HPDE6-E6E7 (cell line): ENCODE data around the gene SYTL2.
"Not testable (repeated sequence)": the region's sequence is repeated elsewhere in the genome, so short reads cannot be mapped to it uniquely, and the experiment has no call there.

Experiments used
- DNase-seq: peaks from one replicate; pipeline ENCODE4 v3.0.0; 2011; ENCODE audit warnings: missing footprints; ENCODE audit errors: extremely low spot score

SYTL2 gene, protein sequence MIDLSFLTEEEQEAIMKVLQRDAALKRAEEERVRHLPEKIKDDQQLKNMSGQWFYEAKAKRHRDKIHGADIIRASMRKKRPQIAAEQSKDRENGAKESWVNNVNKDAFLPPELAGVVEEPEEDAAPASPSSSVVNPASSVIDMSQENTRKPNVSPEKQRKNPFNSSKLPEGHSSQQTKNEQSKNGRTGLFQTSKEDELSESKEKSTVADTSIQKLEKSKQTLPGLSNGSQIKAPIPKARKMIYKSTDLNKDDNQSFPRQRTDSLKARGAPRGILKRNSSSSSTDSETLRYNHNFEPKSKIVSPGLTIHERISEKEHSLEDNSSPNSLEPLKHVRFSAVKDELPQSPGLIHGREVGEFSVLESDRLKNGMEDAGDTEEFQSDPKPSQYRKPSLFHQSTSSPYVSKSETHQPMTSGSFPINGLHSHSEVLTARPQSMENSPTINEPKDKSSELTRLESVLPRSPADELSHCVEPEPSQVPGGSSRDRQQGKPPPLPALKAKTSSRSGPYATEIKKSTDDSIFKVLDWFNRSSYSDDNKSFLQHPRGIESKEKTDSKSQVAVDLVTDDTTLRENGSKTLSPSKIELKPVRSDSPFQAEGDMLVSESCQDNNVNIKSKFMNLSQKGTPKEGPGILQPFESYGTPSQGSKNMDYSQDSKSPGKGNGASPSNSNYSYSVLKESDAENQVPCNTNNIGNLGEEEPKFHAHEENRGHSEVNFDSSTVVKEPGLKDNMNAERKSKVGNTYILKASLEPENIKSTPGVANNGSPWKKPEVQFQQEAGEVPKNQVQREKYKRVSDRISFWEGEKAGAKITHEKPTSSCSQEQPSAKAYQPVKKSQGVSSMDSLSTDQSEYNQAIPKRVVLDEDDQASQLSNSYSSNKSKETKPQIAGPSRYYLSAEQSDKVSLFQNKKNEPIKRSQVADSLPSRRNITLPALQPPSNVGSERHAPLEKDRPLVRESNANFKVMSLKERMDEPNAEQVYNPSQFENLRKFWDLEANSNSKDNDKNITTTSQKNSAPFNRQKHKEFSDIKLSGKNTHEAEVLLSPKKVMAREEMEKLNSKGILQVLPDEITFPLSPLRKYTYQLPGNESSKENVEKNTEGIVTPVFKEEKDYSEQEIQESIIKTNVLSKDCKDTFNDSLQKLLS (N-terminal part only)

DNA sequence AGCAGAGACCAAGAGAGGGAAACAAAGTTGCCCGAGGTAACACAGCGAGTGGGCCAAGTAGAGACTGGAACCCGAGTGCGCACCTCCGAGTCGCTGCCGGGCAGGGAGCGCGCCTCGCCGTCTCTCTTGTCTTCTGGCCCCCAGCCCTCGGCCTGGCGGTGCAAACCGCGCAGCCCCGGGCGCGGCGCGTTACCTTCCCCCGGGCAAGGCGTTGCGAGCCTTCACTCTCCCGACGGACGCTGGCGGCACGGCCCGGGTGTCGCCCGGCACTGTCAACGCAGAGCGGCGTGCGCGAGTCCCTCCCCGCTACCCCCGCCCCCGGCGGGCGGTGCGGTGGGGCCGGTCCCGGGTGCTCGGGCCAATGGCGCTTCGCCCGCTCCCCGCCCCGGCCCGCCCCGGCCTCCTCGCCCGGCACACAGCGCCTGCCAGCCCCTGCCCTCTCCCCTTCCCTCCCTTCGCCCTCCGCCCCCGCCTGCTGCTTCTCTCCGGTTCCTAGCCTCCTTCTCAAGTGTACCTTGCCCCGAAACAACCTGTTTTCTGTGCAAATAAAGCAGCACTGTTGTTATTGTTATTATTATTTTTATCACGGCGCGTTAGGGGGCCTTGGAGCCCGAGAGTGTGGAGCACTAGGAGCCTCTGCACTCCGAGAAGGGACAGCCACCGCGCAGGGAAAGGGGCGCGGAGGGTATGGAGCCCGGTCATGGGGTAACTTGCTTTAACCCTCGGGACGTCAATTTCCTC lies at the start of gene SYTL2:
TSS of gene SYTL2 (minus strand) at position 271 of the 741 bp plus-strand sequence. CDS start 53,416 bp downstream, outside the sequence.
- peak; percentile 60 for DNase-seq

DNA sequence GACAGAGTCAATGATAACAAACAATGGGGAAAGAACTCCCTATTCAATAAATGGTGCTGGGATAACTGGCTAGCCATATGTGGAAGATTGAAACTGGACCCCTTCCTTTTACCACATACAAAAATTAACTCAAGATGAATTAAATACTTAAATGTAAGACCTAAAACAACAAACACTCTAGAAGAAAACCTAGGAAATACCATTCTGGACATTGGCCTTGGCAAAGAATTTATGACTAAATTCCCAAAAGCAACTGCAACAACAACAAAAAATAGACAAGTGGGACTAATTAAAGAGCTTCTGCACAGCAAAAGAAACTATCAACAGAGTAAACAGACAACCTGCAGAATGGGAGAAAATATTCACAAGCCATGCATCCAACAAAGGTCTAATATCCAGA lies 48.6 kb upstream of the SYTL2 start:
- DNase-seq, result not testable (repeated sequence)

DNA sequence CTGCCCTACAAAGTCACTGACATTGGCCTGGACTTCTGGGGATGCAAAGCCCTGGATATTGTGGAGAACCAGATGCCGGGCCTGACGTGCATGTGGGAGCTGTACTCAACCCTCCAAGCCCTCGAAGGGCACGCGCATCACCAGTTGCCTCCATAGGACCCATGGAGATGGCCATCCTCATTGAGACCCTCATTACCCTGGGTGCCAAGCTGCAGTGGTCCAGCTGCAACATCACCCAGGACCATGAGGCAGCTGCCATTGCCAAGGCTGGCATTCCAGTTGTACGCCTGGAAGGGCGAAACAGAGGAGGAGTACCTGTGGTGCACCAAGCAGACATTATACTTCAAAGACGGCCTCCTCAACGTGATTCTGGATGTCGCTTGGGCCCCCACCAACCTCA lies 46.2 kb upstream of the SYTL2 start:
- no peak for DNase-seq

DNA sequence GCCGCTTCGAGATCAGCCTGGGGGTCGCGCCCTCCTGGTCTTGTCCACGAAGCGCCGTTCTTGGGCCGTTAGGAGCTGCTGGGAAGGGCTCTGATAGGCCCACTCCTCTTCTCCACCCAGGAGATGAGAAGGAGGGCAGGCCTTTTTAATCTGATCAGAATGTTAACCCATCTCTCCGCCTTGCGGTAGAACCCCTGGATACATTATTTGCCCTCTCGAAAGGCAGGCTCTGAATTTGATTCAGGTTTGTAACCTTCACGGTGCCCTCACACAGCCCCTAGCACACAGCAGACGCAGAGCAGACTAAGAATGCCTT lies 44.4 kb upstream of the SYTL2 start, which contains the start of gene CCDC83:
TSS of gene CCDC83 (plus strand) at position 43 of the 316 bp plus-strand sequence. CDS start 9,741 bp downstream, outside the sequence.
- no peak for DNase-seq

DNA sequence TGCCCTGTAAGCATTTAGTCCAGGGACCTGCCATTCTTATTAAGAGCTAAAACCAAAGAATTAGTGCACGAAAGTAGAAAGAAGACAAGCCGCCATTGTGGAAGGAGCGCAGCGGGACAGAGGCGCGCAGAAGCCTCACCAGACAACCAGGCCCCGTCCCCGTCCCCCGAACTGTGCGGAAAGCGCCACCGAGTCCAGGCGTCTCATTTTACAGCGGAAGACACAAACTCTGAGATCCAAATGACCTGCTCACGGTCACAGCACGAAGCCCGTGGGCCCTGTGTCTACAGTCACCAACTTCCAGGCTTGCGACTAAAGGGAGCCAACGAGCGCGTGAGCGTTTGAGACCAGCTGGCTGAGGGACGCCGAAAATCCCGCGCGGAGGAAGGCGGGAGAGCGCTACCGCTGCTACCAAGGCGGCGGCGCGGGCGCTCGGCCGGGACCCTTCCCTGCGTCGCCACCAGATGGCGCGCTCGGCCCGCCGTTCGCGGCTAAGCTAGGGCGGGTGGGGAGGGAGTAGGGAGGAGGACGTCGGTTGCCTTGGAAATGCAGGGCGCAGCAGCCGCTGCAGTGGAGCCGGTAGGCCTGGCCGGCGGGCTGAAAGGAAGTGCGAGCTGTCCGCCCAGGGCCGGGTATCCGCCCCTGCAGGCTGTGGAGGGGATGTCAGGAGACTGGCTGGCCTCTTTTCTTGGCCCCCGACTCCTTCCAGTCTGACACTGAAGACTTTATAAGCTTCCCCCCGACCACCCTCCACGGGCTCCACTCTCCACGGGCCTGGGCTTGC lies 43.8 kb upstream of the SYTL2 start:
- peak; percentile 87 for DNase-seq

DNA sequence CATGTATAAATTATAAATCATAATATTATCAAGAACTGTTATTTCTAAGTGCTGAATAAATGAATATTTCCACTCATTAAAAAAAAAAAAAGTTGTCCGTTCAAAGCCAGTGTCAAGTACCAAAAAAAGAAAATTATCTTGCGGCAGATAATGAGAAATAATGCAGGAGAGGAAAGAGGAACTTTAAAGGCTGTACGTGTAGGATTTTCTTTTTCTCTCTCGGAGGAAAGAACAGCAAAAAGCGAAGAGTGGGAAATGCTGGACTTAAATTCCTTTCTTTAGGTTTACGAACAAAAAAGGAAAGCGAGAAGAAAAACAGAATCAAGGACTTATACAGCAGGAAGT lies 43.2 kb upstream of the SYTL2 start:
- DNase-seq, result no peak

DNA sequence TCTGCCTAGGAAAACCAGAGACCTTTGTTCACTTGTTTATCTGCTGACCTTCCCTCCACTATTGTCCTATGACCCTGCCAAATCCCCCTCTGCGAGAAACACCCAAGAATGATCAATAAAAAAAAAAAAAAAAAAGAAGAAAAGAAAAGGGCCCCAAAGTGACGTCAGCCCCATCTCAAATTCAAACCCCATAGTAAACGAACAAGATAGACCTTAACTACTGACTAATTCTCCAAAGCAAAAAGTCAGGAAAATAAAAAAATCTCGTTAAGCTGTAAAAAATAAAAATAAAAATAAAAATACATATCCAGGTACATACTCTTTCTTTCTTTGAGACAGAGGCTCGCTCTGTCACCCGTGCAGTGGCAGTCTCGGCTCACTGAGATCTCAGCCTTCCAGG lies 42.6 kb upstream of the SYTL2 start:
- not testable (repeated sequence) for DNase-seq

DNA sequence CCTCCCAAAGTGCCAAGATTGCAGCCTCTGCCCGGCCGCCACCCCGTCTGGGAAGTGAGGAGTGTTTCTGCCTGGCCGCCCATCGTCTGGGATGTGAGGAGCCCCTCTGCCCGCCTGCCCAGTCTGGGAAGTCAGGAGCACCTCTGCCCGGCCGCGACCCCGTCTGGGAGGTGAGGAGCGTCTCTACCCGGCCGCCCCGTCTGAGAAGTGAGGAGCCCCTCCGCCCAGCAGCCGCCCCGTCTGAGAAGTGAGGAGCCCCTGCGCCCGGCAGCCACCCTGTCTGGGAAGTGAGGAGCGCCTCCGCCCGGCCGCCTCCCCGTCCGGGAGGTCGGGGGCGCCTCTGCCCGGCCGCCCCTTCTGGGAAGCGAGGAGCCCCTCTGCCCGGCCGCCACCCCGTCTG lies 41.8 kb upstream of the SYTL2 start:
- not testable (repeated sequence) for DNase-seq

DNA sequence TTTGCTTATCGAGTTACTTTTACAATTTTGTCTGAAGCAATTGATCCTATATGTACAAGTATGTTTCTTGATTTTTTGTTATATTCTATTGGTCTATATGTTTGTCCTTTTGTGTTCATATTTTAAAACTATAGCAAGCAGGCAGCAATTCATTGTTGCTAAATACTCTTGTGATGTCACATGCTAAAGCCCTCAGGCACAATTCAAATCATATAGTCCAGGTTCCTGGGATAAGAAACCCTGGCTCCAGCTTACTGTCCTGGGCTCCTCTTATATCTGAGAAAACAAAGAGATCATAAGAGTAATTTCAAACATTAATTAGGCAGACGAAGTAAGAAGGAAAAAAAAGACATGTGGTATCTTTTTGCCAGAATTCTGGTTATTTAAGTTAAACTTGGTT lies 37.6 kb upstream of the SYTL2 start:
- no peak for DNase-seq

DNA sequence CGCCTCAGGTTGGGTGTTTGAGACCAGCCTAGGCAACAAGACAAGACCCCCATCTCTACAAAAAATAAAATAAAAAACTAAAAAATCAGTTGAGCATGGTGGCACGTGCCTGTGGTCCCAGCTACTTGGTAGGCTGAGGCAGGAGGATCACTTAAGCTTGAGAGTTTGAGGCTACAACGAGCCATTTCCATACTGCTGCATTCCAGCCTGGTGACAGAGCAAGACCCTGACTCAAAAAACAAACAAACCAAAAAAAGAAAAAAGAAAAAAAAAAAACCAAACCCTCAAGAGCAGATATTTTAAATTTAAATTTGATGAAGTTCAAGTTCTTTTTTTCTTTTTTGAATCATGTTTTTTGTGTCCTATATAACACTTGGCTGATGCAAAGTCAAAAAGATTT lies 37.1 kb upstream of the SYTL2 start:
- DNase-seq, result no peak

DNA sequence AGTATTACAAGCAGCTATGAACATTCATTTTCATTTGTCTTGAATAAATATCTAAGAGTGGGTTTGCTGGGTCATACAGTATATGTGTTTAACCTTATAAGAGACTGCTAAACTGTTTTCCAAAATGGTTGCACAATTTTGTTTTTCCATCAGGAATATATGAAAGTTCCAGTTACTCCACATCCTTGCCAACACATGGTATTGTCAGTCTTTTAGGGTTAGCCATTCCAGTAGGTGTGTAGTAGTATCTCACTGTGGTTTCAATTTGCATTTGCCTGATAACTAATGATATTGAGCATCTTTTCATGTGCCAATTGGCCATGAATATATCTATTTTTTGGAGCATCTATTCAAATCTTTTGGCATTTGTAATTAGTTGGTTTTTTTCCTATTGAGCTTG lies 36.5 kb upstream of the SYTL2 start:
- no peak for DNase-seq

DNA sequence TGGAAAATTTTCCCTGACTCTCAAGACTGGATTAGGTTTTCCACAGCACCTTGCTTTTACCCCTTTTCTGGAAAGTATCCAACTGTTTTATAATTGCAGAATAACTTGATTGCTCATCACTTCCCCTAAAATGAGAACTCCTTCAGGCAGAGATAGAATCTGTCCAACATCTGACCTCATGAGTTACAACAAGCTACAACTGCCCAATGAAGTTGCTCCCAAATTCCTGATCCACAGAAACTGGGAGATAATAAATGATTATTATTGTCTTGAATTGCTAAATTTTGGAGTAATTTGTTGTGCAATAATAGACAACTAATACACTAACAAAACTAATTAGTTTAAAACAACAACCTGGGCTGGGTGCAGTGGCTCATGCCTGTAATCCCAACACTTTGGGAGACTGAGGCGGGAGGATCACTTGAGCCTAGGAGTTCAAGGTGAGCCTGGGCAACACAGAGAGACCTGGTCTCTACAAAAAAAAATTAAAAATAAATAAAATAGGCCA lies 34.2 kb upstream of the SYTL2 start:
- no peak for DNase-seq

DNA sequence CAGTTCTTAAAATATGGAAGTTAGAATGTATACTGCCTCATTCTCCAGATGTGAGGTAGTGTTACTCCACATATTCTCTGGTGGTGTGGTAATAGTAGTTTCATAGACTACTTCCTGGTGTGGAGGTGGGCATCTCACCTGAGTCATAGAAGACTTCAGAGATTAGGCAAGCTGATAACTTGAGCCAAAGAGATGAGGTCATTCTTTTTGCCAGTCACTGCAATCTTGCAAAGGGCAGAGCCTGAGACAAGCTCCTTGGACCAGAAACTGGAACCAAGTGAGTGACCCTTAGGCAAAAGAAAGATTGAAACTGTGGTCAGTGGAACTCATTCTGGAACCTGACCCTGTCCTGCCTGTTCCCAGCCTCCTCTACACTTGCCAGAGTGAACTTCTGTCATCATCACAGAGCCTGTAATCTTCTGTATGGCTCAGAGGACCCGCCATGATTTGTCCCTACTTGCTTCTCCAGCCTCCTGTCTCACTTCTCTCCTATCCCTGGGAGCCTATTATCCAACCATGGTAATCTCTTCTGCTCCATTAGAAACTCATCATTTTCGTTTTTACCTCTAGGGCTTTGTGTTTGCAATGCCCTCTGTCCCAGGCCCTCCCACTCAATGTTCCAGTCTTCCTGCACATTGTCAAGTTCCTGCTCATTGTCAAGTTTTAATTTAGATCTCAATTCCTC lies 33.6 kb upstream of the SYTL2 start:
- peak; percentile 95 for DNase-seq

DNA sequence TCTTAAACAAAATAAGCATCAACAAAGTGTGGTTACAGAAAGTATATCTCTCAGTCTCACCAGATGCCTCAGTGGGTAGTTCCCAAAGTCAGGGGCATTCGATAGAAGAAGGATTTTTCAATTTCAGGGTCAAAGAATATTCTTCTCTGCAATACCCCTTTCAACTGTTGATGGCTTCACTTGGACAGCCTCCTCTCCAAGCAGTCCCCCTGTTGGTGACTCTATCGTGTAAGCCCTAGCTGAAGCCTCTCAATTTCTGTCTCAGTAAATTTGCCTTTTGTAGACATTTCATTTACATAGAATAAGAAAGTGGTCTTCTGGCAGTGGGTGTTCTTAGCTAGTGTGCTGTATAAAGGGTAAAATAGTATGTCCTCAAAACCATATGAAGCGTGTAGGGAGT lies 33.0 kb upstream of the SYTL2 start:
- DNase-seq, result no peak

DNA sequence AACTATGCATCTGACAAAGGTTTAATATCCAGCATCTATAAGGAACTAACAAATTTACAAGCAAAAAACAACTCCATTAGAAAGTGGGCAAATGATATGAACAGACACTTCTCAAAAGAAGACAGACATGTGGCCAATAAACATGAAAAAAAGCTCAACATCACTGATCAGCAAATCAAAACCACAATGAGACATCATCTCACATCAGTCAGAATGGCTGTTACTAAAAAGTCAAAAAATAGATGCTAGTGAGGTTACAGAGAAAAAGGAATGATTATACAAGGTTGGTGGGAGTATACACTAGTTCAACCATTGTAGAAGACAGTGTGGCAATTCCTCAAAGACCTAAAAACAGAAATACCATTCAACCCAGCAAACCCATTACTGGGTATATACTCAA lies 30.0 kb upstream of the SYTL2 start:
- not testable (repeated sequence) for DNase-seq

DNA sequence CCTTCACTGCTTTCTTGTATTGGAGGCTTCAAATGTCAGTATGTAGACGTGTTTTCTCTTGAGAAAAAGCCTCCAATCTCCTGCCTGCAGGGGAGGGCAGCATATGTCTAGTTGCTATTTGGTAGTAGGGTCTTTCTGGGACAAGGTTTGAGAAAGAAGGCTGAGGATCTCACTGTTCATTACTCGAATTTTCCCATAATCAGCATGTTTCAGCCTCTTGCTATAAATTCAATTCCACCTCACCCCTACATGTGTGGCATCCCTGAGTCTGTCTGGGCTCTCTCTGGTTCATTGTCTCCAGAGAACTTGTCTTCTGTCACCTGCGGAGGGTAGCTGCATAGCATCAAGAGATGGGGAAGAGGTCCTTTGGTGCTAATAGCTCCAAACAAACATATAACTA lies 24.8 kb upstream of the SYTL2 start:
- DNase-seq, result no peak

DNA sequence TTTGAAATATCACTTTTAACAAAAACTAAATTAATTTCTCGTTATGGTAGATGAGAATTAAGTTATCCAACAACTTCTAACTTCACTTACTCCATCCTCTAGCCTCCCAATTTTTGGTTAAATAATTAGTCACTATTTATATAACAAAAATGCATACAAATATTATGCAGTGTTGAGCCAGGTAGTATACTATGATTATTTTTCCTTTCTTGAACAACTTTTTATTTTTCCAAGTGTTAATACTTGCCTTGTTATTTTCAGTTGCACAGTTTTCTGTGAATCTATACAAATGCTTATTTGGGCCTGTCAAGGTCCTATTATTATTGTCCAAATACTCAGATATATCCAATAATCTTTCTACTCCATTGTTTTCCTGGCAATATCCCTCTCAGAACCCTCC lies 24.3 kb upstream of the SYTL2 start:
- DNase-seq, result no peak

DNA sequence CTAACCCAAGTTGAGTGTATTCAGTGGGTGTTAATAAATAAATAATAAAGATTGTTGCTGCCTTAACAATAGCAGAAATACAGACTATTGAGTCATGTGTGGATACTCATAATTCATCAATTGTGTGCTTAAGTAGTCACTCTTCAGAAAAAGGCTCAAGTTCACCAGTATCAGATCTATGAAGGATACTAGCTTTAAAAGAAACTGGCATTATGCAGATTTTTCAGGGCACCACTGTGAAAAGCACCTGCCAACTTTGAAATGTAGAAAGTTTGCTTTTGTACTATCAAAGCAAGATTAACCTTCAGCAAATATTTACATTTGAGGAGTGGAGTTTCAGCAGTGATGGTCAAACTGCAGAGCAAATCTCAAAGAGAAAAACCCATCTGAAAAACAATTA lies 20.1 kb upstream of the SYTL2 start:
- no peak for DNase-seq

DNA sequence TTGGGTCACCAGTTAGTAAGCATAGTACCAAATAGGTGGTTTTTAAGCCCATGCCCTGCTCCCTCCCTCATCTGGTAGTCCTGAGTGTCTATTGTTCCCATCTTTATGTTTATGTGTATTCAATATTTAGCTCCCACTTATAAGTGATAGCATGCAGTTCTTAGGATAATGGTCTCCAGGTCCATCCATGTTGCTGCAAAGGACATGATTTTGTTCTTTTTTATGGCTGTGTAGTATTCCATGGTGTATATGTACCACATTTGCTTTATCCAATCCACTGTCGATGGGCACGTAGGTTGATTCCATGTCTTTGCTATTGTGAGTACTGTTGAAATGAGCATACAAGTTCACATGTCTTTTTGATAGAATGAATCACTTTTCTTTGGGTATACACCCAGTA lies 18.2 kb upstream of the SYTL2 start:
- no peak for DNase-seq

DNA sequence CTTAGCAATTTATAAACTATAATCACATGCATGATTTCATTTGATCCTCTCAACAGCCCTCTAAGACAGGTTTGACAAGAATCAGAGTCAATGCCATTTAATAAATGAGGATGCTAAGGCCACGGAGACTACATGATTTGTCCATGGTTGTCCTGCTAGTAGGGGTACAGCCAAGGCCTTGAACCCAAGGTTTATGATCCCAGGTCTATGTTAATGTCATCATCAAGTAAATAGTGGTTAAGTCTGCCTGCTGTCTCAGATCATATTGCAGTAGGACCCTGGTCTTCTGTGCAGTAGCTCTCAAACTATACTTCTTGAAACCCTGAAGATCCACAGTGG lies 17.7 kb upstream of the SYTL2 start:
- no peak for DNase-seq
